NCI-H226 (cell line): ENCODE results near the gene PRKAG2.
"Not testable (repeated sequence)": the region's sequence is repeated elsewhere in the genome, so short reads cannot be mapped to it uniquely, and the experiment has no call there.

Experiments used
- DNase-seq: peaks from one replicate; pipeline ENCODE4 v3.0.0-alpha.2; 2015

The PRKAG2 gene

GRCh38 chr7:151797667-151798307 lies 79.1 kb downstream of the PRKAG2 start:
- DNase-seq: not testable (repeated sequence)

- no peak for DNase-seq
Observed at GRCh38 chr7:151796871-151797537, 79.9 kb downstream of the PRKAG2 start.

- DNase-seq: no peak
Observed at GRCh38 chr7:151796091-151796870, 80.6 kb downstream of the PRKAG2 start.

- no peak for DNase-seq
Observed at GRCh38 chr7:151795168-151795811, 81.6 kb downstream of the PRKAG2 start.

DNA sequence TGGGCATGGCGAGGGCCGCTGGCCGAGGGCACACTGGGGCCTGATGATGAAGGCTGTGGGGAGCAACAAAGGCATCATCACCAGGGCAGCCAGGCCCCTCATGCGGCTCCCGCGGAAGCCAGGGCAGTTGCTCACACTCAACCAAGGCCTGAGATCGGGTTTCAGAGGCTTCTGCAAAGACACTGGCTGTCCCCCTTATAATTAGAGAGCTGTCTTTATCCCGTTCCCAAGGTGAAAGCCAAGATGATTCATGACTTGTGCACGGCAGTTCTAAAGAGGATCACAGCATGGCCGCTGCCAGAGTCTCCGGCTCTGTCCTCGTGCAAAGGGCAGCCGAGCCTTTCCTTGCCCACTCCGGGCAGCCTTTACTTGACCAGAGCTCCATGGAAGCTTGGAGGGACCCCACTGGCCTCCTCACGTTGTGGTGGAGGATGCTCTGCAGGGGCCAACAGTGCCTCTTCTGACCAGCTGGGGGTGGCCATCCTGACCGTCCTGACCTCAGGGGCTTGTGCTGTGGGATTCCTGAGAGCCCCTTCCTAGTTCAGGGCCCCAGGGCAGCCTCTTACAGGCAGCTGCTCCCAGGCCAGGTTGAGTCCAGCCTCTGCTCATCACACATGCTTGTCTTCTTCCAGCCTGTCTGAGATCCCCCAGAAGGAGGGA lies 82.3 kb downstream of the PRKAG2 start:
- DNase-seq: no peak

DNA sequence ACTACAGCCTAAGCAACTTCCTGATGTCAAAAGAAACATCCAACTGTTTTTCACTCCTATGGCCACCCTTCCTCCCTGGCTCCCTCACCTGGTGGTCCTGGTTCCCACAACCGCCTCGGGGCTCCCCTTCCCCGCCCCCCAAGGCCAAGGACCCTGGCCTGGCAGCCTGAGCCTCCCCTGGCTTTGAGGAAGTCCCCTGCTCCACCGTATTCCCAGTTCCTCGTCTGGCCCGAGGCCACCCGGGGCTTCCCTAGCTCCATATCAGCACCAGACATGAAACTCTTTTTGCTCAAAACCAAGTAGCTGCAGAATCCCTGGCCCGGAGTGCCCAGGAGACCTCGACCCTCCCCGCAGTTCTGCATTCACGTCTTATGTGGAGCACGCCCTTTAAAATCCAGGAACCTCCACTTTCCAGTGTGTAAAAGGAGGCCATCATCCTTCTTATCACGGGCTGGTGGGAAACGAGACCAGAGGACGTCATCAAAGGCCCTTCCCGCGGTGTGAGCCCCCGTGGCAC lies 82.9 kb downstream of the PRKAG2 start:
- no peak for DNase-seq

- DNase-seq: no peak
Observed at GRCh38 chr7:151793531-151793951, 83.4 kb downstream of the PRKAG2 start.

DNA sequence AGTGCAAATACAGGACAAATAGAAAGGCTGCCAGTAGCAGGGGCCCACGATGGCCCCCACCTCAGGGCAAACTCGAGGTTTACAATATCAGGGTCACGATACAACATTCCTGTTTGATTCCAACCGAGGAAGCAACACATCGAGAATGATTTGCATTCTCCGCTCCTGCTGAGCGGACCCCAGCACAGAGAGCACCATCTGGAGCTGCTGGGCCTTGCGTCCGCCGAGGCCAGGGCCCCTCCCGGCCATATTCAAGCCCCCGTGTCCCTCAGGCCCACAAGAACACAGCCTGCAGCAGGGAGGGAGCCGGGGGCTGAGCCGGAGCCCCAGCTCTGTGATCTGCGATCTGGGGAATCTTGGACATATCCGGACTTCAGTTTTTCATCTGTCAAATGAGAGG lies 84.3 kb downstream of the PRKAG2 start:
- no peak for DNase-seq

DNA sequence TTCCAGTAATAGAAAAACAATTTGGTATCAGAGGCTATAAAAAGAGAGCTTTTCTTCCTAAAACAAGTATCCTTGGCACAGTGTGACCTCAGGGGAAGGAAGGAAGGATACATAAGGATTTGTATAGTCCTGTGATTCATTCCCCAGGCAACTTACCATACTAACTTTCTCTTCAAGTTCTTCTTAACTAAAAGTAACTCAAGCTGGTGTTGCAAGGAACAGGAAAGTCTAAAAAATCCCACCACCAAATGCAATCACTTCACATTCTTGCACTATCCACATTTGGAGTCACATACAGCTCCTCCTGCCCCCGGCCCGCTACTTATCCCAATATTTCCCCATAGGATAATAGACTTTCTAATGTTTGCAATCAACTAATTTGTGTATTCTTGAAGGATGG lies 84.8 kb downstream of the PRKAG2 start:
- no peak for DNase-seq

DNA sequence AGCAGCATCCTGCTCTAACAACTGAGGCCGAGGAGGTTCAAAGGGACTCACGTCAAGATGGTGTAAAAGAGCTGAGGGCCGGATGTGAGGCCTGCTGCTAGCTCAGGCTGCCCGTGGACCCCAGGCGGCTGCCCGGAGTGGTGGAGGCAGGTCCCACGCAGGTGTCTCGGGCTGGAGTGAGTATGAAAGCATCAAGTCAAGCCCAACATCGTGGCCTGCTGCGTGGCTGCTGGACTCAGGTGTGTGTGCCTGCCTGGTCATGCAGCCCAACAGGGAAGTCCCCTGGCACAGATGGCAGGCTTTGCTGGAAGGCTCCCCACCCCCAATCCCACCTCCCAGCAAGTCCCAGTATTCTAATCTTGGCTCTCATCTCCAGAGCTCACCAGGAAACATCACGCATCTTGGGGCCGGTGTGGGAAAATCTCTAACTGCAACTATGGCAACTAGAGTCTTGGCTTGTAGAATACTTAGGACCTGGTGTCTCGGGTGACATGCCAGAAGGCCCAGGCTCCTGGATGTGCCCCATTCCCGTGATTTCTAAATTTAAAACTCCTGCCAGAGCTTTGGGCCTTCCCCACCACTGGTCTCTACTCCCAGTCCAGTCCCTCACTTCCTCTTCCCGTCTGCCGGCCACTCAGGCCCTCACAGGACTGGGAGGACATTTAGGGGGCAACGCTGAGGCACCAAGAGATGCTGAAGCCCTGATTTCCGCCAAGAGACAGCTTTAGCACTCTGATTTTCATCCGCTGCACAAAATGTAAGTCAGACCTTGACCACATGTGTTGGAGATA lies 85.9 kb downstream of the PRKAG2 start:
- no peak for DNase-seq

- DNase-seq: no peak
Observed at GRCh38 chr7:151790095-151790829, 86.7 kb downstream of the PRKAG2 start.

GRCh38 chr7:151789380-151789947 lies 87.5 kb downstream of the PRKAG2 start:
- DNase-seq: no peak

DNA sequence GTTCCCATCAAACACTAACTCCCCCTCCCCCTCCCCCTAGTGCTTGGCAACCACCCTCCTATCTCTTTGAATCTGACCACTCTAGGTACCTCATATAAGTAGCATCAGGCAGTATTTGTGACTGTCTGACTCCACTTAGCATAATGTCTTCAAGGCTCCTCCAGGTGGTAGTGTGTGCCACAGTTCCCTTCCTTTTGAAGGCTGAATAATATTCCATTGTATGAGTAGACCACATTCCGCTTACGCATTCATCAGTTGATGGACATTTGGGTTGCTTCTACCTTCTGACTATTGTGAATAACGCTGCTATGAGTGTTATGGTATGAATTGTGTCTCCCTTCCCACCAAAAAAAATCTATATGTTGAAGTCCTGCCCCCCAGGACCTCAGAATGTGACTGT lies 89.6 kb downstream of the PRKAG2 start:
- no peak for DNase-seq

DNA sequence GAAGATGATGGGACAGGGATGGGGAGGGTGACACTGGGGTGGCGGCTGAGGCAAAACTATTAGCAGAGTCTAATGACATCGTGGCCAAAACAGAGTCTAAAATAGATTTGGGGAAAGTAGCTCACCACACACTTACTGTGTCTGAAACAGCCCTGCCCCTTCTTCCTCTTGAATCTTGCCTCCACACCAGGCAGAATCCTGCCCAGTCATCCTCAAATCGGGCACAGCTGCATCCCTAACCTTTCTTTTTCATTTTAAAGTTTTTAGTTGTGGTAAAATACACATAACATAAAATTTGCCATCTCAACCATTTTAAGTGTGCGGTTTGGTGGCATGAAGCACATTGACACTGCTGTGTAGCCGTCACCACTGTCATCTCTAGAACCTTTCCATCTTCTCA lies 90.0 kb downstream of the PRKAG2 start:
- no peak for DNase-seq

DNA sequence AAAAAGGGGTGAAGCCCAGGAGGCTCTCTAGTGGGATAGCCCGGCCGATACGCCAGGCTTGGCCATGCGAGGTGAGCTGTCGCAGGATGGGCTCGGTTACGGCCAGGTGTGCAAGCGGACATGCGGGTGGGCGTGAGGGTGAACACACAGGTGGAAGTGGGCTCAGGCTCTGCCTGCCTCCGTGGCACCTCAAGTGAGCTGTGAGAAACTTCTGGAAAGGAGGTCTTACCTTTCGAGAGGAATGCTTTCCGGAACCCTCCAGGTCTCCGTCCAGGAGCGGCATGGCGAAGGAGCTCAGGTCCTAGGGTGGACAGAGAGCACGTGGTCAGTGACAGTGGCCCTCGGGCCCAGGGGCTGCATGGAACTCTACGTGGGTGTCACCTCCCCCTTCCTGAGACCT lies 90.7 kb downstream of the PRKAG2 start:
- DNase-seq: no peak

GRCh38 chr7:151785681-151785965 lies 91.3 kb downstream of the PRKAG2 start:
- DNase-seq: no peak

DNA sequence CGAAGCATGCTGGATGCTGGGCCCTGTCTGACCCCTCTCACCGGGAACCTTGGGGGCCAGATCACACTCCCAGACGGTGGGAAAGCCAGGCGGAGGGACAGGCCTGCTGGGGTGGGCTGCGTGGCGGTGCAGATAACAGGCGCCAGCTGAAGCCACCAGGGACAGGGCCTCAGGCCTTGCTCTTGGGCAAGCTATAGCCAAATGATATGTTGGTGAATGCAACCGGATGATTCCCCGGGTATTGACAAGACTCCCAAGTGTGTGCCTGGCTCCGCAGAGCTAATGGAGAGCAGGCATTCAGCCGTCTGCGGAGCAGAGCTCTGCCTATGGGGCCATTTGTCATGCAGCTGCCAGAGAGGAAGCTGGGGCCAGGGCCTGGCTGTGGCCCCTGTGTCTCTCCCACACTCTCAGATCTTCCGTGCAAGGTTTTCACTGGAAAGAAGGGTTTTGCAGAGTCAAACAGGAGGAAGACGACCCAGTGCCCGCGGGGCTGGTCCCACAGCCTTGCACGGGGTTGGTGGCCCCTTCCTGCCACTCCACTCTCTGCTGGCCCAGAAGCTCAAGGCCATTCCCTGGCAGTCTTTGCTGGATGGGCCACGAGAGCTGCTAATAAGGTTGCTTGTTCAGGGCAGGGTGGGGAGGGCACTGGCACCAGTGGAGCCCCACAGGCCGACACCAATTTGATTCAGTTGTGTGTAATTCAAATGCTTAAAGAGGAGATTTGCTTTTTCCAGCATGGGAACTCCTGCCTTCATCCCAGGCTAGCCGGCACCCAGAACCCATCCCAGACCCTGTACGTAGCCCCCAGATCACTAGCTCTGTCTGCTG lies 91.8 kb downstream of the PRKAG2 start:
- DNase-seq: no peak

GRCh38 chr7:151783958-151784575 lies 92.8 kb downstream of the PRKAG2 start:
- DNase-seq: no peak

DNA sequence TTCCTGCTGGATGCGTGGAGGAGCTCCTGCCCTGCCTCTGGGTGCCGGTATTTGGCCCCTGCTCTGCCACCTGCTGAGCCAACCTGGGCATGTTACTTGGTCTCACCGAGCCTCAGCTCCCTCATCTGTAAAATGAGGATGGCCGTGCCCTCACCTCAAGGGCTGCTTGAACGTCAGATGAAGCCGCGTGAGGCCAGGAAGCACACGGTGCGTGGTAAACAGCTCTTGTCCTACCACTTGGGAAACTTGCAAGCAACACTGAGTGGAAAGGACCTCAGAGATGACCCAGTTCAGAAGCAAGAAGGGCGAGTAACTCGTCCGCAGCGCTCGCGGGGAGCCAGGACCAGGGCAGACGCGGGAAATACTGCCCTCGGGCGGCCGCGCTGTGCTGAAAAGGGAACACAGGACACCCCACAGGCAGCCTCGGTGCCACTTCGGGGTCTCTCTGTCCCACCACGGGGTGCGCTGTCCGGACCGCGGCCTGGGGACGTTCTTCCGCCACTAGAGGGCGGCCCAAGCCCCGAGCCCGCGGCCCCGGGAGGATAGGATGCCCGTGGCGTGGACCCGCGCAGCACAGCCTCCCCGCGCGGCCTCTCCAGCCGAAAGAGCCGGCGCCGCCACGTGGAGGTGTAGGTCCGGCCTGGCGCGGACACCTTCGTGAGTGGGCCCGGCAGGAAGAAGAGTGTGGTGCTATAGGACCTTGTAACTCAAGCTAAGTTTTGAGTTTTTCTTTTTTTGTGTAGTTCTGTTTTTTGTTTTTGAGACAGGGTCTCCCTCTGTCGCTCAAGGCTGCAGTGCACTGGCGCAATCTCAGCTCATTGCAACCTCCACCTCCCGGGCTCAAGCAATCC lies 94.1 kb downstream of the PRKAG2 start:
- peak; percentile 25 for DNase-seq
